ES-I3 (cell line): Measurements from ENCODE around the gene ARL9.

Source experiments
- H3K36me3 ChIP-seq: 2 replicates; pipeline ENCODE4 v1.6.1; 2013; ENCODE audit warnings: mild to moderate bottlenecking, low read length, control low read depth, moderate library complexity; ENCODE audit not compliant: insufficient read depth
- H3K4me1 ChIP-seq: 2 replicates; pipeline ENCODE4 v1.6.1; 2013; ENCODE audit warnings: mild to moderate bottlenecking, control low read depth, low read length; ENCODE audit not compliant: insufficient read depth
- H3K9ac ChIP-seq: 2 replicates; pipeline ENCODE4 v1.6.1; 2013; ENCODE audit warnings: low read depth, mild to moderate bottlenecking, low read length, moderate library complexity
- H3K9me3 ChIP-seq: 2 replicates; pipeline ENCODE4 v1.6.1; 2013; ENCODE audit warnings: mild to moderate bottlenecking, low read length, moderate library complexity; ENCODE audit not compliant: control insufficient read depth, insufficient read depth

Gene ARL9

GRCh38 chr4:56480691-56481090, 24.9 kb upstream of the ARL9 start:
- no peak overlapping the region for H3K9ac ChIP-seq
- H3K4me1 ChIP-seq: no peaks in the 10 kb centered on the region
- peaks cover 6% of the 10 kb centered on the region for H3K36me3 ChIP-seq
- no peaks in the 10 kb centered on the region for H3K9me3 ChIP-seq

- no peak overlapping the region for H3K9ac ChIP-seq
- no peaks in the 10 kb centered on the region for H3K4me1 ChIP-seq
- H3K9me3 ChIP-seq: no peaks in the 10 kb centered on the region
- peaks cover 8% of the 10 kb centered on the region for H3K36me3 ChIP-seq
Observed at GRCh38 chr4:56496241-56496640, 9.3 kb upstream of the ARL9 start.

- H3K9me3 ChIP-seq: no peaks in the 10 kb centered on the region
- no peaks in the 10 kb centered on the region for H3K36me3 ChIP-seq
- H3K9ac ChIP-seq: no peak overlapping the region
- no peaks in the 10 kb centered on the region for H3K4me1 ChIP-seq
Observed at GRCh38 chr4:56511098-56511497, 5.5 kb downstream of the ARL9 start.

GRCh38 chr4:56512166-56512565, 6.6 kb downstream of the ARL9 start:
- no peaks in the 10 kb centered on the region for H3K4me1 ChIP-seq
- H3K9ac ChIP-seq: no peak overlapping the region
- no peaks in the 10 kb centered on the region for H3K9me3 ChIP-seq

GRCh38 chr4:56513517-56513916, 7.9 kb downstream of the ARL9 start:
- H3K4me1 ChIP-seq: no peaks in the 10 kb centered on the region
- H3K36me3 ChIP-seq: no peaks in the 10 kb centered on the region
- H3K9ac ChIP-seq: no peak overlapping the region
- H3K9me3 ChIP-seq: no peaks in the 10 kb centered on the region

More at GRCh38 chr4:56512166-56512565, 6.6 kb downstream of the ARL9 start:
- no peaks in the 10 kb centered on the region for H3K36me3 ChIP-seq

- Histone ChIP-seq H3K9ac (peak overlapping the region; percentile 87), H3K9me3 (no peaks in the 10 kb centered on the region), H3K4me1 (no peaks in the 10 kb centered on the region), H3K36me3 (no peaks in the 10 kb centered on the region)
Observed at GRCh38 chr4:56530269-56531148, 24.9 kb downstream of the ARL9 start.

- H3K36me3 ChIP-seq: no peaks in the 10 kb centered on the region
- H3K9ac ChIP-seq: peak overlapping the region; percentile 87; the same call in 1 of the 2 replicates
- no peaks in the 10 kb centered on the region for H3K4me1 ChIP-seq
- H3K9me3 ChIP-seq: no peaks in the 10 kb centered on the region
Observed at GRCh38 chr4:56531149-56531770, 25.7 kb downstream of the ARL9 start.

DNA sequence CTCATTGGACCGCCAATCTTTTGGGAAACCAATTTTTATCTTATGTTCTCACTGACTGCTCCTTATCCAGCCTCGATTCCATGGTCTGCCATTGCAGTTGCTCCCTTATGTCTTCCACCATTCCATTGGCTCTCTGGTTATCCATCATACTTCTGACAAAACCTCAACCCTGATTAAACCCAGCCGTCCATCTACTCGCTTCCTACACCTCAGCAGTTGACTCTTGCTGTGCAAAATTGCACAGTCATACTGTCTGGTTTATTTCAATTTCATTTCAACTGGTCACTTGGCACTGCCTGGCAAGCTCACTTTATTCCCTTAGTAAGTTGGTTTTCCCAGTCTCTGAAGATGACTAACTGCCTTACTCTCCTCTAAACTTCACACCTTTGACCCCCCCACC, 26.2 kb downstream of the ARL9 start:
- no peaks in the 10 kb centered on the region for H3K9me3 ChIP-seq
- H3K36me3 ChIP-seq: no peaks in the 10 kb centered on the region
- no peaks in the 10 kb centered on the region for H3K4me1 ChIP-seq
- H3K9ac ChIP-seq: no peak overlapping the region

DNA sequence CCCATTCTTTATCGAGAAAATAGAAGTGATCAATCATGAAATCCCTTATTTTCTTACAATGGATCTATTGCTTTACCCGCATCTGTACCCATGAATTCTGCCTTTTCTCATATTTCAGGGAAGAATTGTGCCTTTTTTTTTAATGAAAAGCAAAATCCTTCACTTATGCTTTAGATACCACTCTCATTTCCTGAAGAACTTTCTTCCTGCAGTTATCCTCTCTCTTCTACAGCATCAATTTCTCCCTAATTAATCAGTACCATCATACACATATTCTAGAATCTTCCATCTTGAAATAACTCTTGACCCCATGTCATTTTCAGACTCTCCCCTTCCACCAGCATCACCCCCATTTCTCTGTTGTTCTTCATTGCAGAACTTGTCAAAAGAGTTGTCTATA, 26.6 kb downstream of the ARL9 start:
- no peaks in the 10 kb centered on the region for H3K4me1 ChIP-seq
- no peaks in the 10 kb centered on the region for H3K9me3 ChIP-seq
- no peaks in the 10 kb centered on the region for H3K36me3 ChIP-seq
- no peak overlapping the region for H3K9ac ChIP-seq

GRCh38 chr4:56535915-56536314, 30.3 kb downstream of the ARL9 start:
- Histone ChIP-seq H3K4me1 (no peaks in the 10 kb centered on the region), H3K9me3 (no peaks in the 10 kb centered on the region), H3K9ac (no peak overlapping the region), H3K36me3 (no peaks in the 10 kb centered on the region)

GRCh38 chr4:56537147-56537546, 31.6 kb downstream of the ARL9 start:
- no peak overlapping the region for H3K9ac ChIP-seq
- H3K9me3 ChIP-seq: no peaks in the 10 kb centered on the region
- no peaks in the 10 kb centered on the region for H3K36me3 ChIP-seq
- no peaks in the 10 kb centered on the region for H3K4me1 ChIP-seq

DNA sequence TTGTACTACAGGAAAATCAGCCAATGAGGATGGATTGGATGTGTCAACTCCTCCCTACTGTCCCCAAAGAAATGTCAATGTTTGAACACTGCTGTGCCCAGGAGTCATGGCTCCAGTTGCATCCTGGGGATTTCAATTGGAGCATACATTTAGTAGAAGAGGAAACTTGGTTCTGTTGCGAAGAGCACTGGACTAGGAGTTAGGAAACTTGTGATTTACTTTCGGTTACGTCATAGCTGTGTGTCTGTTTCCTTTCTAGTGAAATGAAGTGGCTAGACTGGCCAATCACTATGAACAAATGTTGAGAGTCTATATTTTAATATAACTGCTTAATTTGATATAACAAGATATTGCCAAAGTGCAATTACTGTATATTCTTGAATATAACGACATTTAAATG, 35.2 kb downstream of the ARL9 start:
- no peaks in the 10 kb centered on the region for H3K9me3 ChIP-seq
- no peaks in the 10 kb centered on the region for H3K4me1 ChIP-seq
- H3K36me3 ChIP-seq: no peaks in the 10 kb centered on the region
- H3K9ac ChIP-seq: no peak overlapping the region

GRCh38 chr4:56544573-56545131, 39.1 kb downstream of the ARL9 start:
- no peaks in the 10 kb centered on the region for H3K36me3 ChIP-seq
- H3K9ac ChIP-seq: peak overlapping the region; percentile 52; the same call in 1 of the 2 replicates
- no peaks in the 10 kb centered on the region for H3K9me3 ChIP-seq
- no peaks in the 10 kb centered on the region for H3K4me1 ChIP-seq

DNA sequence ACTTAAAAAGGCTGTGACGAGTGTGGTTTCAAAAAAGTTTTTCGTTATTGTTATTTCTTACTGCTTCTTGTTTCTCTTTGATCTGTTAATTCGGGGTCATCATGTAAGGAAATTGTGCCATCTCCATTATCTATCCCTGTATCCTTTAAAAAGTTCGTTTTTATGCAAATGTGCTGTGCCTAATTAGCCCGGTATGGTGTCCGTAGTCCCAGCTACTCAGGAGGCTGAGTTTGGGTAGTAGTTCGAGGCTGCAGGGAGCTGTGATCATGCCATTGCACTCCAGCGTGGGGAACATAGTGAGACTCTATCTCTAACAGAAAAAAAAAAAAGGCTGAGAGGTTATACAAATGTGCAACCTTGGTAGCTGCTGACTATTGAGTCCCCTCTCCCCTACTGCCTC, 45.1 kb downstream of the ARL9 start:
- Histone ChIP-seq H3K36me3 (no peaks in the 10 kb centered on the region), H3K9me3 (no peaks in the 10 kb centered on the region; the same call in 1 of the 2 replicates), H3K9ac (no peak overlapping the region), H3K4me1 (no peaks in the 10 kb centered on the region)

- no peak overlapping the region for H3K9ac ChIP-seq
- no peaks in the 10 kb centered on the region for H3K36me3 ChIP-seq
- H3K9me3 ChIP-seq: no peaks in the 10 kb centered on the region; the same call in 1 of the 2 replicates
- H3K4me1 ChIP-seq: no peaks in the 10 kb centered on the region
Observed at GRCh38 chr4:56551516-56551915, 45.9 kb downstream of the ARL9 start.
